ENCODE data around the gene MAP3K2. TPM values are rescaled to one million over a fixed set of nuclear protein-coding genes. Genes with fewer than 3 reads are reported as not detected.
A peak's percentile ranks its signal among the peaks of the same experiment; 100 is the strongest.

Gene MAP3K2
- total and polyA plus RNA-seq, 10 of the 15 experiments (the other 5 are each of a cell fraction or from before 2014, with no cell fraction given) = 2.7 to 39.6 (median 16.1) TPM

DNA sequence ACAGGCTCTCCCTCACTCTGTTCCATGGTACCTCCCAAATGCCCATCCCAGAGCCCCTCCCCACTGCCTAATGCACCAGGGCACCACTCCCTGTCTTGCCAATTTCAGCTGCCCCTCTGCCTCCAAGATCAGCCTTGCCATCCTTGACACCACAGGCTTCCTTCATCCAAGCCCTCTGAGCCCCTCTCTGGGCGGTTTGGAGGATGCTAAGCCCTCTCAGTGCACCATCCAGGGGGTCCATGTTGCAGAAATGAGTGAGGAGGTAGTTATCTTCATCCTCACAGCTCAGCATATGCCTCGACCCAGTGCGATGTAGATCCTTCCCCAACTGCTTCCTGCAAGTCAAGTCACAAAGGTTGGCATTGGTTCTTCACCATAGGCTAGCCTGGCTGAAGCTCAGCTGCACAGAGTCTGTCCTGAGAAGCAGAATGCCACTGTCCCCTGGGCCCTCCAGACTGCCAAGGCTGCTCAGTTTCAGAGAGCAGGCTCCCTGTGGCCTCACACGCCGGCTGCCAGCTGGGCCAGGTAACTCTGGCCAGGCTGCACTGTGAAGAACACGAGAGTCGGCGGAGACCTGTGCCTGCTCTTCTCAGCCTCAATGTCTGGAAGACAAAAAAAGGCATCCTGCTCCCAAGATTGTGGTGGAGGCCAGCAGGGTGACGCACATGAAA, 9.9 kb upstream of the MAP3K2 start:
- intact Hi-C loops (cut with micrococcal nuclease; ENCODE audit: unreplicated experiment) = no loop called here
- no peaks in the 10 kb centered on the region for H3K36me3 ChIP-seq (ENCODE audit: control insufficient read depth in 2 of 2, insufficient read depth in 2 of 2, low read length in 1 of 2)
- FAIRE-seq = no peak
- ChIA-PET POLR2A (interaction anchor here (0.6 to 0.9 kb wide), 2 partner anchors 9 to 433 kb away, joined by 3 to 4 read pairs; no protein-coding TSS in a partner anchor), SMC1A (ENCODE audit: uncharacterized antibody, unreplicated experiment) (interaction anchor here (1.1 kb wide), 1 partner anchor 9 kb away, joined by 4 read pairs; no protein-coding TSS in a partner anchor), CTCF (no interaction called here), RAD21 (ENCODE audit: unreplicated experiment) (interaction anchor here (1.6 kb wide), 1 partner anchor 9 kb away, joined by 4 read pairs; no protein-coding TSS in a partner anchor)
- no peaks in the 10 kb centered on the region for H4K20me1 ChIP-seq (ENCODE audit: control insufficient read depth, insufficient read depth)
- TF ChIP-seq NBN (IDR thresholded peaks at IDR 0.05) (no peak), PAX8 (IDR thresholded peaks at IDR 0.05) (no peak), TCF12 (IDR thresholded peaks at IDR 0.05; ENCODE audit: low read depth, low read length) (no peak), ZZZ3 (IDR thresholded peaks at IDR 0.05; ENCODE audit: control insufficient read depth, insufficient read length, low read depth) (no peak), PAX5 (IDR thresholded peaks at IDR 0.05; ENCODE audit: borderline replicate concordance, low read depth, low read length) (no peak), DPF2 (IDR thresholded peaks at IDR 0.05) (no peak), TARDBP (IDR thresholded peaks at IDR 0.05; ENCODE audit: borderline replicate concordance) (no peak), HDAC2 (IDR thresholded peaks at IDR 0.05) (no peak), ZNF274 (IDR thresholded peaks at IDR 0.05; ENCODE audit: insufficient read depth, insufficient read length) (no peak), KLF5 (IDR thresholded peaks at IDR 0.05; ENCODE audit: partially characterized antibody) (no peak), POLR2A (IDR thresholded peaks at IDR 0.05; ENCODE audit: low read depth, low read length) (no peak), NFXL1 (IDR thresholded peaks at IDR 0.05; ENCODE audit: borderline replicate concordance) (no peak), HSF1 (IDR thresholded peaks at IDR 0.05; ENCODE audit: low read depth, low read length) (no peak), HCFC1 (IDR thresholded peaks at IDR 0.05; ENCODE audit: low read length) (no peak), STAT1 (conservative IDR thresholded peaks at IDR 0.05) (no peak), BCL11A (IDR thresholded peaks at IDR 0.05; ENCODE audit: low read depth, low read length) (no peak), TCF7 (IDR thresholded peaks at IDR 0.05; ENCODE audit: borderline replicate concordance) (no peak), ZBED1 (IDR thresholded peaks at IDR 0.05; ENCODE audit: borderline replicate concordance) (no peak)
- TF ChIP-seq, protein P1, sequence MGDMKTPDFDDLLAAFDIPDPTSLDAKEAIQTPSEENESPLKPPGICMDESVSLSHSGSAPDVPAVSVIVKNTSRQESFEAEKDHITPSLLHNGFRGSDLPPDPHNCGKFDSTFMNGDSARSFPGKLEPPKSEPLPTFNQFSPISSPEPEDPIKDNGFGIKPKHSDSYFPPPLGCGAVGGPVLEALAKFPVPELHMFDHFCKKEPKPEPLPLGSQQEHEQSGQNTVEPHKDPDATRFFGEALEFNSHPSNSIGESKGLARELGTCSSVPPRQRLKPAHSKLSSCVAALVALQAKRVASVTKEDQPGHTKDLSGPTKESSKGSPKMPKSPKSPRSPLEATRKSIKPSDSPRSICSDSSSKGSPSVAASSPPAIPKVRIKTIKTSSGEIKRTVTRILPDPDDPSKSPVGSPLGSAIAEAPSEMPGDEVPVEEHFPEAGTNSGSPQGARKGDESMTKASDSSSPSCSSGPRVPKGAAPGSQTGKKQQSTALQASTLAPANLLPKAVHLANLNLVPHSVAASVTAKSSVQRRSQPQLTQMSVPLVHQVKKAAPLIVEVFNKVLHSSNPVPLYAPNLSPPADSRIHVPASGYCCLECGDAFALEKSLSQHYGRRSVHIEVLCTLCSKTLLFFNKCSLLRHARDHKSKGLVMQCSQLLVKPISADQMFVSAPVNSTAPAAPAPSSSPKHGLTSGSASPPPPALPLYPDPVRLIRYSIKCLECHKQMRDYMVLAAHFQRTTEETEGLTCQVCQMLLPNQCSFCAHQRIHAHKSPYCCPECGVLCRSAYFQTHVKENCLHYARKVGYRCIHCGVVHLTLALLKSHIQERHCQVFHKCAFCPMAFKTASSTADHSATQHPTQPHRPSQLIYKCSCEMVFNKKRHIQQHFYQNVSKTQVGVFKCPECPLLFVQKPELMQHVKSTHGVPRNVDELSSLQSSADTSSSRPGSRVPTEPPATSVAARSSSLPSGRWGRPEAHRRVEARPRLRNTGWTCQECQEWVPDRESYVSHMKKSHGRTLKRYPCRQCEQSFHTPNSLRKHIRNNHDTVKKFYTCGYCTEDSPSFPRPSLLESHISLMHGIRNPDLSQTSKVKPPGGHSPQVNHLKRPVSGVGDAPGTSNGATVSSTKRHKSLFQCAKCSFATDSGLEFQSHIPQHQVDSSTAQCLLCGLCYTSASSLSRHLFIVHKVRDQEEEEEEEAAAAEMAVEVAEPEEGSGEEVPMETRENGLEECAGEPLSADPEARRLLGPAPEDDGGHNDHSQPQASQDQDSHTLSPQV (IDR thresholded peaks at IDR 0.05) = no peak
- H3K79me2 ChIP-seq (ENCODE audit: control insufficient read depth, insufficient read depth, low read length) = no peaks in the 10 kb centered on the region
- no peaks in the 10 kb centered on the region for H3K9me3 ChIP-seq (replicated peaks; ENCODE audit: control insufficient read depth, insufficient read depth, low read length)
- no peak overlapping the region for H3K4me3 ChIP-seq
- H2AFZ ChIP-seq (ENCODE audit: control insufficient read depth, low read depth, low read length) = no peak overlapping the region
- DNase-seq (ENCODE audit: low read depth, low spot score) = no peak
- H3K4me2 ChIP-seq (ENCODE audit: control insufficient read depth, insufficient read depth) = peak overlapping the region; percentile 34; the same call in 1 of the 2 replicates
- no peaks in the 10 kb centered on the region for H3K27me3 ChIP-seq (replicated peaks in 1 of 2; ENCODE audit: control insufficient read depth in 2 of 2, insufficient read depth in 2 of 2, low read length in 1 of 2)
- H3K27ac ChIP-seq (ENCODE audit: control insufficient read depth, insufficient read depth) = no peak overlapping the region
- BruUV-seq (replicated peaks) = no TSS peak
- ATAC-seq = peak; percentile 16
- peaks cover 15% of the 10 kb centered on the region for H3K4me1 ChIP-seq (ENCODE audit: control insufficient read depth, insufficient read depth, low read length)
- in situ Hi-C loops (cut with MboI) = loop anchor here (25.0 kb wide), 1 partner anchor 735 kb away; the partner anchor contains the start of gene GYPC
- WGBS (ENCODE audit: insufficient coverage, insufficient replicate concordance, low lambda C conversion rate, missing lambda C conversion rate) = 85% methylated on average over 9 of the region's 9 CpGs
- H3K9ac ChIP-seq (ENCODE audit: control insufficient read depth, insufficient read depth, low read length) = no peak overlapping the region
